HepG2 (cell line): ENCODE measurements around the gene PPM1M. TPM values are rescaled to one million over a fixed set of nuclear protein-coding genes. Genes with fewer than 3 reads are reported as not detected.

Experiments used
- ATAC-seq: fragments of 200-7000 bp; cut with Tn5 transposase; 3 replicates; pipeline ENCODE4 v1.9.1; 2020; ENCODE audit warnings: mild to moderate bottlenecking, moderate library complexity
- BruUV-seq: library from RNA; stranded (reverse); fragments of 400-500 nt; replicated peaks from 2 replicates; lab custom pipeline; 2021; lab: Mats Ljungman, UMichigan
- CTCF ChIA-PET: fragments of 300-600 bp; formaldehyde crosslinking; extraction: SDS; loops from one replicate; lab custom pipeline; 2021; ENCODE audit warnings: low total read pairs, inconsistent platforms, low intra/inter-chr PET ratio; lab: Yijun Ruan, JAX
- POLR2A ChIA-PET: fragments of 350-600 bp; sonication (Branson Sonifier 250); formaldehyde crosslinking; loops from one replicate; lab custom pipeline; 2020; ENCODE audit warnings: antibody characterized with exemption, inconsistent platforms; lab: Yijun Ruan, JAX
- DNase-seq: peaks from one replicate; pipeline ENCODE4 v3.0.0-alpha.2; 2015; ENCODE audit warnings: low spot score
- FAIRE-seq: peaks from 3 replicates; lab custom pipeline; 2011; peaks lifted over from hg19 to GRCh38; lab: Jason Lieb, UNC
- H2AFZ ChIP-seq: one replicate; pipeline ENCODE4 v1.6.1; 2011; ENCODE audit warnings: low read length, inconsistent platforms
- H3K27ac ChIP-seq: fragments of 300-600 bp; 3 replicates; pipeline ENCODE4 v1.8.0; 2011; ENCODE audit warnings: mixed run types, mild to moderate bottlenecking, mixed read lengths, low read length, inconsistent platforms; ENCODE audit not compliant: insufficient read depth; ENCODE audit errors: extremely low read length
- H3K27me3 ChIP-seq, 2 experiments: fragments of 200-600 bp in 1 of 2; 2 replicates in 1 of 2; 3 replicates in 1 of 2; pipeline versions ENCODE4 v1.6.0 to v1.8.0; 2011; ENCODE audit warnings: low read length in 2 of 2, mild to moderate bottlenecking in 2 of 2, moderate library complexity in 2 of 2, inconsistent platforms in 1 of 2; ENCODE audit not compliant: insufficient read depth in 2 of 2, control insufficient read depth in 1 of 2
- H3K36me3 ChIP-seq, 2 experiments: fragments of 200-600 bp in 1 of 2; replicated peaks in 1 of 2; 2 replicates in 1 of 2; 3 replicates in 1 of 2; pipeline versions ENCODE4 v1.5.1 to v1.8.0; 2011; ENCODE audit warnings: low read length in 2 of 2, inconsistent platforms in 1 of 2; ENCODE audit not compliant: insufficient read depth in 2 of 2, control insufficient read depth in 1 of 2
- H3K4me1 ChIP-seq: 2 replicates; pipeline ENCODE4 v1.5.1; 2012; ENCODE audit warnings: low read length, inconsistent platforms; ENCODE audit not compliant: insufficient read depth
- H3K4me2 ChIP-seq: 2 replicates; pipeline ENCODE4 v1.6.0; 2011; ENCODE audit warnings: low read depth, low read length, inconsistent platforms
- H3K4me3 ChIP-seq, 3 experiments: fragments of 200-600 bp in 1 of 3; sonication (generic), shearing (Covaris generic) in 1 of 3; replicated peaks in 1 of 3; 2 replicates each; pipeline ENCODE4 v1.5.1; 2011 to 2016; ENCODE audit warnings: low read length in 3 of 3, inconsistent platforms in 2 of 3, low read depth in 2 of 3, mild to moderate bottlenecking in 2 of 3, control low read depth in 1 of 3, mixed read lengths in 1 of 3; ENCODE audit not compliant: insufficient read depth in 1 of 3
- H3K79me2 ChIP-seq: one replicate; pipeline ENCODE4 v1.6.1; 2011; ENCODE audit warnings: low read length, inconsistent platforms; ENCODE audit not compliant: insufficient read depth
- H3K9ac ChIP-seq: 2 replicates; pipeline ENCODE4 v1.6.0; 2011; ENCODE audit warnings: mild to moderate bottlenecking, low read depth, low read length, inconsistent platforms; ENCODE audit not compliant: insufficient read depth
- H3K9me3 ChIP-seq: 2 replicates; pipeline ENCODE4 v1.5.1; 2012; ENCODE audit warnings: mild to moderate bottlenecking, low read length
- H4K20me1 ChIP-seq: 2 replicates; pipeline ENCODE4 v1.6.0; 2011; ENCODE audit warnings: inconsistent platforms, mild to moderate bottlenecking, low read length, moderate library complexity; ENCODE audit not compliant: insufficient read depth
- AGO2 ChIP-seq: fragments of 200-400 bp; formaldehyde crosslinking; optimal IDR thresholded peaks from 2 replicates; pipeline ENCODE3; 2017; ENCODE audit warnings: mild to moderate bottlenecking, low read depth, low read length, moderate library complexity
- AKAP8 ChIP-seq: sonication (generic); formaldehyde crosslinking; IDR thresholded peaks from 2 replicates; pipeline ENCODE4 v1.5.1; 2020; ENCODE audit warnings: mild to moderate bottlenecking, missing genetic modification reagents
- BORCS8-MEF2B ChIP-seq: sonication (generic); formaldehyde crosslinking; IDR thresholded peaks from 2 replicates; pipeline ENCODE4 v1.8.0; 2022; ENCODE audit warnings: mild to moderate bottlenecking, missing genetic modification reagents
- BRF2 ChIP-seq: sonication (generic); formaldehyde crosslinking; IDR thresholded peaks from 2 replicates; pipeline ENCODE4 v1.8.1; 2022; ENCODE audit warnings: mild to moderate bottlenecking, missing genetic modification reagents
- FOXK1 ChIP-seq: sonication (generic); formaldehyde crosslinking; IDR thresholded peaks from 2 replicates; pipeline ENCODE4 v1.4.0; 2020; ENCODE audit warnings: low read depth, missing genetic modification reagents, borderline replicate concordance
- HNRNPL ChIP-seq: fragments of 200-400 bp; formaldehyde crosslinking; IDR thresholded peaks from 2 replicates; pipeline ENCODE4 v1.6.1; 2017; ENCODE audit warnings: mild to moderate bottlenecking, low read depth, low read length
- IRX3 ChIP-seq: sonication (generic); formaldehyde crosslinking; IDR thresholded peaks from 2 replicates; pipeline ENCODE4 v1.8.1; 2023; ENCODE audit warnings: mild to moderate bottlenecking, low read depth, missing genetic modification reagents, borderline replicate concordance
- KDM2A ChIP-seq: sonication (generic); formaldehyde crosslinking; IDR thresholded peaks from 2 replicates; pipeline ENCODE4 v1.4.0; 2020; ENCODE audit warnings: low read depth, missing genetic modification reagents, borderline replicate concordance
- MAFF ChIP-seq: IDR thresholded peaks from 2 replicates; pipeline ENCODE4 v1.6.1; 2011; ENCODE audit warnings: low read depth, low read length, improper control_type of control experiment
- MAX ChIP-seq: IDR thresholded peaks from 2 replicates; pipeline ENCODE4 v1.6.1; 2012; ENCODE audit warnings: inconsistent platforms
- PHF20 ChIP-seq: sonication (generic); formaldehyde crosslinking; IDR thresholded peaks from 2 replicates; pipeline ENCODE4 v1.5.0; 2020; ENCODE audit warnings: mild to moderate bottlenecking, missing genetic modification reagents
- POLR2A ChIP-seq, 2 experiments: IDR thresholded peaks; 2 replicates each; pipeline ENCODE4 v1.6.1; 2011; ENCODE audit warnings: low read depth in 2 of 2, low read length in 2 of 2, mild to moderate bottlenecking in 1 of 2, moderate library complexity in 1 of 2; ENCODE audit not compliant: insufficient read depth in 1 of 2
- POLR2G ChIP-seq: fragments of 200-400 bp; formaldehyde crosslinking; IDR thresholded peaks from 2 replicates; pipeline ENCODE4 v1.6.1; 2018; ENCODE audit warnings: mild to moderate bottlenecking, low read depth, low read length, moderate library complexity
- RAD51 ChIP-seq: fragments of 450-650 bp; IDR thresholded peaks from 2 replicates; pipeline ENCODE4 v1.6.1; 2016; ENCODE audit warnings: borderline replicate concordance
- RNF2 ChIP-seq: fragments of 450-650 bp; conservative IDR thresholded peaks from 2 replicates; pipeline ENCODE4 v1.6.1; 2016; ENCODE audit warnings: low read depth
- SAFB2 ChIP-seq: sonication (generic); formaldehyde crosslinking; IDR thresholded peaks from 2 replicates; pipeline ENCODE4 v1.5.1; 2020; ENCODE audit warnings: missing genetic modification reagents, low read depth, mild to moderate bottlenecking, borderline replicate concordance
- TARDBP ChIP-seq: sonication (generic); formaldehyde crosslinking; IDR thresholded peaks from 2 replicates; pipeline ENCODE4 v1.8.0; 2022; ENCODE audit warnings: mild to moderate bottlenecking, missing genetic modification reagents
- TGIF2 ChIP-seq: IDR thresholded peaks from 2 replicates; pipeline ENCODE4 v1.6.1; 2016; ENCODE audit warnings: control low read depth, missing compliant biosample characterization
- TOPORS ChIP-seq: sonication (generic); formaldehyde crosslinking; IDR thresholded peaks from 2 replicates; pipeline ENCODE4 v1.8.0; 2023; ENCODE audit warnings: mild to moderate bottlenecking, missing genetic modification reagents
- ZNF563 ChIP-seq: sonication (generic); formaldehyde crosslinking; IDR thresholded peaks from 2 replicates; pipeline ENCODE4 v1.8.0; 2022; ENCODE audit warnings: mild to moderate bottlenecking, moderate library complexity, missing genetic modification reagents
- ZNF883 ChIP-seq: sonication (generic); formaldehyde crosslinking; IDR thresholded peaks from 2 replicates; pipeline ENCODE4 v1.5.1; 2020; ENCODE audit warnings: mild to moderate bottlenecking, missing genetic modification reagents; ENCODE audit errors: not compliant biosample characterization
- WGBS: methylation state at CpG from one replicate; pipeline ENCODE4 v1.1.6; 2017; ENCODE audit warnings: low lambda C conversion rate; 5-methylcytosine and 5-hydroxymethylcytosine counted together
- in situ Hi-C: cut with HindIII; loops from 2 replicates; pipeline ENCODE4 v1.10.0; 2017; ENCODE audit warnings: low pct_unique_long_range_greater_than_20kb; ENCODE audit not compliant: extremely low pct_ligation_motif_present
- intact Hi-C: fragments of 100-400 bp; cut with micrococcal nuclease; formaldehyde crosslinking; loops from one replicate; pipeline ENCODE4 v1.10.0; 2022; ENCODE audit not compliant: unreplicated experiment
- polyA plus RNA-seq, 8 experiments: library from polyadenylated mRNA; depleted of rRNA in 3 of 8; stranded (reverse) in 7 of 8; unstranded in 1 of 8; fragments of >200 nt; fragmentation: Illumina TruSeq in 4 of 8; extraction: Trizol in 4 of 8; gene quantifications; 2 replicates each; pipeline versions ENCODE4 v1.2.1 to v1.2.3, GENCODE V29; 2011 to 2016; ENCODE audit warnings: low read depth in 4 of 8, missing spikeins in 1 of 8, mixed read lengths in 1 of 8; ENCODE audit not compliant: insufficient read depth in 1 of 8
- total RNA-seq, 5 experiments: library from RNA; depleted of rRNA; stranded (reverse); fragments of >200 nt; fragmentation: Illumina TruSeq; extraction: Trizol; gene quantifications; 2 replicates each; pipeline ENCODE4 v1.2.3, GENCODE V29; 2016; ENCODE audit warnings: low read depth in 1 of 5
- TF ChIP-seq, protein P1 (sequence below): sonication (generic); formaldehyde crosslinking; conservative IDR thresholded peaks from 2 replicates; pipeline ENCODE4 v1.8.1; 2023; ENCODE audit warnings: missing genetic modification reagents

Gene PPM1M
- total and polyA plus RNA-seq, 2 of the 13 experiments (the other 11 are each of a cell fraction or from before 2014, with no cell fraction given): 2.5 to 5.9 TPM

DNA sequence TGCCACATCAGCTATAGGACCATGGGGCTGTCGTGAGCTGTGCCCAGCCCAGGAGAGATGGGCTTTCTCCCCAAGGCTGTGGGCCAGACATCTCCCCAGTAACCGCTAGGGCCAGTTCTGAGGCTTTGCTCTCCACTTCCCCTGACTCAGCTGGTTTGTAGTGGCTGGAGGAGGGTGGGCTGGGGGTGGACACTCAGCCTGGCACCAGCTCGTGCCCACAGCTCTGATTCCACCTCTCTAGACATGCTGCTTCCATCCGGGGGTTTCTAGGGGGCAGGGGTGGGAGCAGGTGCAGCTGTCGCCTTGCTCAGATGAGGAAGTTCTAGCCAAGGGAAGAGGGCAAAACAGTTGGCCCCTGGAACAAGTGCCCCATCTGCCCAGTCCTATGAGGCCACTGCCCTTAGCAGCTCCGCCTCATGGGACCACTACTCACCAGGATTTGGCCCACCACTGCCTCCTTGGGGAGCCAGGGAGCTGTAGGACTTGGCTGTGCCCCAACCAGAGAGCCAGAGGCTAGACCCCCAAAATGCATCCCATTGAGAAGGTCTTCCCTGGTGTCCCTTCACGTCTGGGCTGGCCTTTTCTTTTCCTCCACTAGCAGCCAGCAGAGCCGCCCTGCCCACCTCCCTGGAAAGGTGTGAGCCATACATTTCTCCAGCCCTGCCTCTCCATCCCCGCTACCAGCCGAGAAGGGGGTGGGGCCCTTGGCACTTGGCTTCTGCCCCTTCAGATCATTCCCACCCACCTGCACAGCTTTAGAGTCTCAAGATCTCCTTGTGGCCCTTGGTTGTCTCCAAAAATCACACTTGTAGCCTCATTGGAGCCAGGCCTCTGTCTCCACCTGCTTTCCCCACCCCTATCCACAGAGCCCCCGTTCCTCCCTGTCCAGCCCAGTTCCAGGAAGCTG lies 51.9 kb downstream of the PPM1M start:
- DNase-seq: no peak
- 0 out of 3 replicates have a peak, but pooled peaks have one; percentile 0 for ATAC-seq
- Histone ChIP-seq H3K9me3 (no peaks in the 10 kb centered on the region), H3K27me3 (no peaks in the 10 kb centered on the region), H2AFZ (no peak overlapping the region), H3K4me3 (no peak overlapping the region), H3K4me1 (peaks cover 47% of the 10 kb centered on the region), H4K20me1 (peaks cover 24% of the 10 kb centered on the region), H3K4me2 (peak overlapping the region; percentile 75; the same call in 1 of the 2 replicates), H3K79me2 (no peaks in the 10 kb centered on the region), H3K36me3 (peaks cover 7 to 12% of the 10 kb centered on the region in 2 experiments; a peak in 2 of 5 replicates), H3K27ac (no peak overlapping the region), H3K9ac (no peak overlapping the region)
- CTCF ChIA-PET: no interaction called here
- intact Hi-C loops (loop anchor here (1.0 kb wide), 1 partner anchor 7 kb away; no protein-coding TSS in a partner anchor), in situ Hi-C loops (no loop called here)
- POLR2A ChIA-PET: interaction anchor here (0.7 to 5.4 kb wide), 9 partner anchors 9 to 77 kb away, joined by 4 to 113 read pairs (median 11); partner anchors contain the start of genes GLYCTK, TWF2 and WDR82
- WGBS: 61% methylated on average over 7 of the region's 11 CpGs
- BruUV-seq: no TSS peak
- no peak for FAIRE-seq
- TF ChIP-seq ZNF883 (CRISPR knock-in tag) (peak; percentile 34), IRX3 (CRISPR knock-in tag) (peak; percentile 71), TGIF2 (CRISPR knock-in tag) (no peak), BORCS8-MEF2B (CRISPR knock-in tag) (0 out of 2 replicates have a peak, but pooled peaks have one; percentile 46), BRF2 (0 out of 2 replicates have a peak, but pooled peaks have one; percentile 36), HNRNPL (0 out of 2 replicates have a peak, but pooled peaks have one; percentile 21), FOXK1 (no peak), MAX (0 out of 2 replicates have a peak, but pooled peaks have one; percentile 19), PHF20 (CRISPR knock-in tag) (no peak), SAFB2 (no peak), TARDBP (peak; percentile 70), MAFF (peak; percentile 31; the same call in 1 of the 2 replicates), AKAP8 (CRISPR knock-in tag) (peak; percentile 26; the same call in 1 of the 2 replicates), ZNF563 (CRISPR knock-in tag) (no peak), RNF2 (no peak), KDM2A (CRISPR knock-in tag) (peak; percentile 16; the same call in 1 of the 2 replicates), RAD51 (no peak), AGO2 (peak; percentile 94), POLR2A (IDR thresholded peaks at IDR 0.05; ENCODE audit: insufficient read depth in 1 of 2, low read depth in 2 of 2, low read length in 2 of 2) (peak in 1 of 2 experiments; percentile 46; a peak in 1 of 4 replicates), POLR2G (peak; percentile 22; the same call in 1 of the 2 replicates), TOPORS (CRISPR knock-in tag) (peak; percentile 50; the same call in 1 of the 2 replicates)
- TF ChIP-seq, protein P1, sequence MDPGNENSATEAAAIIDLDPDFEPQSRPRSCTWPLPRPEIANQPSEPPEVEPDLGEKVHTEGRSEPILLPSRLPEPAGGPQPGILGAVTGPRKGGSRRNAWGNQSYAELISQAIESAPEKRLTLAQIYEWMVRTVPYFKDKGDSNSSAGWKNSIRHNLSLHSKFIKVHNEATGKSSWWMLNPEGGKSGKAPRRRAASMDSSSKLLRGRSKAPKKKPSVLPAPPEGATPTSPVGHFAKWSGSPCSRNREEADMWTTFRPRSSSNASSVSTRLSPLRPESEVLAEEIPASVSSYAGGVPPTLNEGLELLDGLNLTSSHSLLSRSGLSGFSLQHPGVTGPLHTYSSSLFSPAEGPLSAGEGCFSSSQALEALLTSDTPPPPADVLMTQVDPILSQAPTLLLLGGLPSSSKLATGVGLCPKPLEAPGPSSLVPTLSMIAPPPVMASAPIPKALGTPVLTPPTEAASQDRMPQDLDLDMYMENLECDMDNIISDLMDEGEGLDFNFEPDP (CRISPR knock-in tag): 0 out of 2 replicates have a peak, but pooled peaks have one; percentile 23
